GM19023 (cell line): ENCODE results near the gene BMP2K.
A peak's percentile ranks its signal among the peaks of the same experiment; 100 is the strongest.

Experiments
- ATAC-seq: cut with Tn5 transposase; IDR thresholded peaks from one replicate; pipeline ENCODE4 v1.9.1; 2021; ENCODE audit warnings: mild to moderate bottlenecking, moderate library complexity; ENCODE audit not compliant: unreplicated experiment

BMP2K gene

DNA sequence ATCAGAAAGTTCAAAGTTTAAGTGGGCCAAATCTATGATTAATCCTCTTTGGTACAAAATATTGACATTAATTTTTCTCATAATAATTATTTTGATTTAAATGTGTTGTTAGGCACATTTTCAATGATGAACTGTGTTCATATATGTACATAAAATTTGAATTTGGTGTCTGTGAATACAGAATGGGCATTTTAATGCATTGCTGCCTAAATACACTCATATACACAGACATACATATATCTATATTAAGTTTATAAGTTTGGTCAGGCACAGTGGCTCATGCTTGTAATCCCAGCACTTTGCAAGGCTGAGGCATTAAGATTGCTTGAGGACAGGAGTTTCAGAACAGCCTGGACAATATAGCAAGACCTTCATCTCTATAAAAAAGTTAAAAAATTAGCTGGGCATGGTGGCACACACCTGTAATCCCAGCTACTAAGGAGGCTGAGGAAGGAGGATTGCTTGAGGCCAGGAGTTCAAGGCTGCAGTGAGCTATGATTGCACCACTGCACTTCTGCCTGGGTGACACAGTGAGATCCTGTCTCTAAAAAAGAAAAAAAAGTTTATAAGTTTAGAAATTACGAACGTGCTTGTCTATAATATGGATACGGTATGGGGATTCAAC is 12.3 kb upstream of the BMP2K start:
- ATAC-seq: no peak

DNA sequence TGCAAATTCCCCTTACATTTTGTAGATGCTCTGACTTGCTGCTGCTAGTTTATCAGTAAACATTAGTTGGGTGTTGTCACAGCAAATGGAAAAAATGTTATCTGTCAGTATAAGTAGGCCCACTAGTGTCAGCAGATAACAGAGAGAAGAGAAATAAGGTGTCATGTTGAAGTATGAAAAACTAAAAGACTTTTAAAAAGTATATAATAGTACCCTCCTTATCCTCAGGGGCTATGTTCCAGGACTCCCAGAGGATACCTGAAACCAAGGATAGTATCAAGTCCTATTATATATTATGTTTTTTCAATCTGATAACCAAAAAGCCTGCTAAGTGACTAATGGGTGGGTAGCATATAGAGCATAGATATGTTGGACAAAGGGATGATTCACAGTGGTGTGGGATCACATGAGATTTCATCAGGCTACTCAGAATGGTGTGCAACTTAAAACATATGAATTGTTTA is 11.6 kb upstream of the BMP2K start:
- no peak for ATAC-seq

DNA sequence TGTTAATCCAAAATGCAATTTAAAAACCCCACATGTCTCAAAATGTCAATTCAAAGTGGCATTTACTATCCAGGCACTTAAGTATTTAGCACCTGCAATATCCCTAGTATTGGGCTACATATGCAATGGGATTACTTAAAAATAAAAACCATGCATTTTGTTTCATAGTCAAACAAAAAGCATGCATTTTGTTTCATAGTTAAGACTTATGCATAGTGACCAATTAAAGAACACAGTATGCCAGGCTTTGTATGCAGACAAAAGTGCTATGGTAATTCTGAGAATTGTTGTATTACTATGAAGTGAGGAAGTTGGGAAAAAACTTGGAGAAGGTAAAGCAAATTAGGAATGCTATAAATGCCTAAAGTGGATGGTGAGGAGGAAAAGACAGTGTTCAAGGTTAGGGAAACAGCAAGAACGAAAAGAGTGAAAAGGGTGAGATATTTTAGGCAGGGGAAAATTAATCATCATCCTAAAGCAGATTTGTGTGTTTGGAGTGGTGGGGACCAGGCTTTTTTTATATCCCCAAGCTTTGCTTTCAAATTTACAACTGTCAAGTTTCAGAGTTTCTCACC is 10.6 kb upstream of the BMP2K start:
- ATAC-seq: no peak

DNA sequence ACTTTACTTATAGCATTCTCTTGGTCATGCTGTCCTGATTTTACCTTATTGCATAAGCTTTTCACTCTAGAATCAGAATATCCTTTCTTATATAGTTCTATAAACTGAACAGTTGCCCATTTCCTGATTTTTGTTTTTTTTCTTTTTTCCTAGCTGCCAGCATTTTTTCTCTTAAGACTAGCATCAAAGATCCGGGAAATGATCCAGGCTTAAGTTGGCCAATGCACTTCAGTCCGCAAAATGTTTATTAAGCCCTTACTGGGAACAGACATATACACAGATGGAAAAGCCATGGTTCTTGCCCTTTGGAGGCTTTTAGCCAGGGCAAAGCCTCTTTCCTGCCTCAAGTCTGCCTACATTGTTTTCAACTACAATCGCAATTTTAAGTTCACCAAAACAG is 10.1 kb upstream of the BMP2K start:
- no peak for ATAC-seq

DNA sequence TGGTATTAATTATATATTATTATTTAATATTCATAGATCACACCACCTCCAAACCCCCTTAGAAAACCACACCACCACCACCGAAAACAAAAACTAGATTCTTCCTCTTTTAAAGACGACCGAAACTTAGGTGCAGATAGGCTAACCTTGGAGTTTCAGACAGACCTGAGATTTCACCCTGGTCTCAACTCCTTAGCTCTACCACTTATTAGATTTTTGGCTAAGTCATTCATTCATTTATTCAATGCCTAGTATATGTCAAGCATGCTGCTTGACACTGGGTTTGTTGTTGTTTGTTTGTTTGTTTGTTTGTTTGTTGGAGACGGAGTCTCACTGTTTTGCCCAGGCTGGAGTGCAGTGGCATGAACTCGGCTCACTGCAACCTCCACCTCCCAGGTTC is 9.5 kb upstream of the BMP2K start:
- ATAC-seq: peak; percentile 91

DNA sequence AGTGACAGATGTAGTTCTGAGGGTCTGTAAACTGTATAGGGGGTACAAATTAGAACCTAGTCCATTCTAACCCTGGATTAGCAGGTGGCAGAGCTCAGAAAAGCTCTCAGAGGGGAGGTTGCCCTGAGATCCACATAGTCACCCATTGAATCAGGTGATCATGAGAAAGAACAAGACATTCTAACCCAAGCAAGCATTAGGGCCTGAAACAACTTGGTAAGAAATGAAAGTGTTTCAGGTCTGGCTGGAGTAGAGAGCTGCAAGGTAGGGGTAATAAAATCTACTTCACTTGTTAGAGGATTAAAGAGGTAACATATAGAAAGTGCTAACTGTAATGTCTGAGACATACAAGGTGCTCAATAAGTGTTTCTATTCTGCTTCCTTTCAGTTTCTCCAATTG is 8.8 kb upstream of the BMP2K start:
- peak; percentile 61 for ATAC-seq

DNA sequence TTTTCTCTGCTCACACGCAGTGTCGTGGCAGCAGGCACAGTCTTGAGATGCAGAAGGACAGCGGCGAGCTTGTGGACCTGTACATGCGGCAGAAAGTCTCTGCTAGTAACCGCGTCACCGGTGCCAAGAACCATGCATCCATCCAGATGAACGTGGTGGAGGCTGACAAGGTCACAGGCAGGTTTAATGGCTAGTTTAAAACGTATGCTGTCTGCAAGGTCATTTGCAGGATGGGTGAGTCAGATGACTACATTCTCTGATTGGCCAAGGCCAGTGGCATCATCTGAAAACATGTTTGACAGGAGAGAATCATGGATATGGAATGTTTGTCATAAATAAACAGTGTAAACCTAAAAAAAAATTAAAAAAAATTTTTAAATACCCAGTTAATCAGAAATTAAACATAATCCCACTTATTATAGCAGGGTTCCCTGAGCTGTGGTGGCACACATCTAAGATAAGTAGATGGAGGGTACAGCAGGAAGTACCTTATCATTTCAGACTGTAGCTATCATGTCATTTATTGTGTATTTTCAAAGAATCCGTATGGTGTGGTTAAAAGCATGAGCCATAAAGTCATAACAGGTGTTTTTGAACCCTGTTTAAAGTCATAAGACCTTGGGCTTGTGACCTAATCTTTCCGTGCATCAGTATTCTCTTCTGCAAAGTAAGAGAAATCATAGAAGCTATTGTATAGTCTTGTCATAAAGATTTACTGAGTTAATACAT is 7.5 kb upstream of the BMP2K start:
- no peak for ATAC-seq

DNA sequence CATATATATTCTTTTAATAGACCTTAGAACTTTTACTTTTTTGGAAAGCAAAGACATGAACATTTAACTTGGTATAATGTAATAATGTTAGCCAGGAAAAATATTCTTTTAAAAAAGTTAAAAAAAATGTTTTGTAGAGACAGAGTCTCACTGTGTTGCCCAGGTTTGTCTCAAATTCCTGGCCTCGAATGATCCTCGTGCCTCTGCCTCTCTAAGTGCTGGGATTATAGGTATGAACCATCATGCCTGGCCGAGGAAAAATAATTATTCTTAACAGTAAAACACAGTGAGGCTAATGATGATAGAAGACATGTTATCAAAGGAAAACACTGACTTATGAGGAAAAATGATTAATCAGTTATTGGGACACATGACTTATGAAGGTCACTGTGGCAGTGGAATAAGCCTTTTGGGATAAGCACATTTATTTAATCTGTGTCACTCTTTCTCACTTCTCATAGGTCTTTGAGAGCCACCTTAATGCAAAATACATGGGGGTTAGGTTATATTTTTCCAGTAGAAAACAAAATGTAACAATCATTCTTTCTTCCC is 6.0 kb upstream of the BMP2K start:
- ATAC-seq: no peak

DNA sequence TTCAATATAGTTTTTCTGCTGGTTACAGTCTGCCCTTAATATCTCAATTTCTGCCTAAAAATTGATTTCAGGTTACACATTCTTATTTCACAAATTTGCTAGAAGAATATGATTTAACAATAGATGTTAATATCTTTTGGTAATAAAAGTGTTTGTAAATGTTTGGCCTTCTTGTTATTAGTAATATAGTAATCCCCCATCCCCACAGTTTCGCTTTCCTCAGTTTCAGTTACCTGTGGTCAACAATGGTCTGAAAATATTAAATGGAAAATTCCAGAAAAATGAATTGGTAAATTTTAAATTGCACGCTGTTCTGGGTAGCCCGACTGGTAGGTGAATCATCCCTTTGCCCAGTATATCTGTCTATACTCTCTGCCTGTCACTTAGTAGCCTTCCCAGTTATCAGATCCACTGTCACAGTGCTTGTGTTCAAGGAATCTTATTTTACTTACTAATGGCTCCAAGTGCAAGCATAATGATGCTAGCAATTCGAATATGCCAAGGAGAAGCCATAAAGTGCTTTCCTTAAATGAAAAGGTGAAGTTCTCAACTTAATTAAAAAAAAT is 3.5 kb upstream of the BMP2K start:
- no peak for ATAC-seq

DNA sequence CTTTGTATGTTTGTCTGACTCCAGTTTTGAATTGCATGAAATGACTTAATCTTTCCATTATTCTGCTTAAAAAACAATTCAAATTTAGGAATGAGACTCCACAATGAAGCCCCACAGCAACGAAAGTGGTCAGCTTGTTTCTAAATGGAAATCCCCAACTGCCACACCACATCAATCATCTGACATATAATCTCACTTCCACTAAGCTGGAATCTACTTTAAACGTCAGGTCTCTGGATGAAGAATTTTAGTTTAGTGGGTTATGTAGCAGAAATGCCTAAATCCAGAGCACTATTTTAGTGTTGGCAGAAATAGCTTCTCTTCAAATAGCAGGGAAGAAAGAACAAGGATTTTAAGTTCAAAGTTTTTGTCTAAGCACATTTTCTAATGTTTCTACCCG is 1.7 kb upstream of the BMP2K start:
- no peak for ATAC-seq

DNA sequence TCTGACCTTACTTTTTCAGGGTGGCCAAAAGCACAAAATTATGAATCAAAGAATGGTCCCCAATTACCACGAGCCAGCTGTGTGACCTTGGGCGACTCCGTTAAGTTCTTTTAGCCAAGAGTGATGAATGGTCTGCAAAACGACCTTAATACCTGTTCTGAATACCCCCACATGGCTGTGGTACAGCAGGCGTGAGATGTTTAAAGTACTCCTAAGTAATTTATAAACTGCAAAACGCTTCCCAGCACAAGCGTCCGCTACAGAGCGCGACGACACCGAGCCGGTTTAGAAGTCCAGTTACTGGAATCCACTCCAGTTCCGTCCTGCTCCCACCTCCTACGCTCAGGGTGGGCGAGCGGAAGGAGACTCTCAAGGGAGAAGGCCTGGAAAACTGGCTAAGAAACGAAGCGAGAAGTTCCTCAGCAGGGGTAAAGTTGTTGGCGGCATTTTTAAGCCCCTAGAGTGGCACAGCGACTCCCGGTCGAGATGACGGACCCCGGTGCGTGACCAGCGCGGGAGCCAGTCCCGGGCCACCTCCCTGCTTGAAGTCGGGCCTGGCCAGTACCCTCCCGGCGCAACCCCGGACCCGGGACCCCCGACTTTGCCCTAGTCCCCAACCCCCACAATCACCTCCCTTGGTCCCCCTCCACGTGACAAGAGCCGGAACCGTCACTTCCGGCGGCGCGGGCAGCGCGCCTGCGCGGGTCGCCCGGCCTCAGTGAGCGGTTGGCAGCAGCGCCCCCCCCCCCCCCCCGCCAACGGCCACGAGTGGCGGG is 659 bp upstream of the BMP2K start:
- ATAC-seq: peak; percentile 62

DNA sequence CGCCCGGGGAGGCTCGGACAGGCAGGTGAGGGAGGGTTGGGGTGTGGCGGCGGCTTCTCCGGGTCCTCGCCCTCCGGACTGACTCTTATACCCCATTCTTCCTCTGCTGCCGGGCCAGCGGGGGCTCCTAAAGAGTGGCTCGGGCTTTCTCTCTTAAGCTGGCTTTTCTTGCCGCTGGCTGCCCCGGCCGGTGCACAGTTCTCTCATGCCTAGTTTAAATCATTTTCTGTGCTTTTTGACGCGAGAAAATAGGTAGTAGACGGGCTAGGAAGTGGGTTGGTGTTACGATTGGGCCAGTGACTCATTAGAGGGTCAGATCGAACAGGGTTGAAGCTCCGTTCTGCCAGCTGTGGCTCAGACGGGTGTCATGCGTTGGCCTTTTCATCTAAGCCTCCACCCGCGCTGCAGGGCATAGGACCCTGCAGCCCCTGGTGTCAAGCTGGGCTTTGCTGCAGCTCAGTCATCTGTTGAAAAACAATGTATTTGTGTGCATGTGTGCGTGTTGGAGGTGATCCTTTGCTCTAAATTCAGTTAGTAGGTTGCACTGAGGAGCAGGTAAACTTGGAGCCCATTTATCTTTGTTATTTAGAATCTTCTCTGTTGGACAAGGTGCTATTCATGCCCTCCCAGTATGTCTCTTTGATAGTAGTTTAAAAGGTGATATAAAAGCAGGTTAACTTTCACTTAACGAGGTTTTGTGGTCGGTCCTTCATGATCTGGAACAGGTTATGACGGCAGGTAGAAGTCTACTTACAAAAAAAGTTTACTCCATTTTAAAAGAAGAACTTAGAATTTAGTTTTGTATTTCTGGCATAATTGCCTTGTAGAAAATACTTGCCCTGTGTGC is 802 bp downstream of the BMP2K start:
- peak; percentile 30 for ATAC-seq

DNA sequence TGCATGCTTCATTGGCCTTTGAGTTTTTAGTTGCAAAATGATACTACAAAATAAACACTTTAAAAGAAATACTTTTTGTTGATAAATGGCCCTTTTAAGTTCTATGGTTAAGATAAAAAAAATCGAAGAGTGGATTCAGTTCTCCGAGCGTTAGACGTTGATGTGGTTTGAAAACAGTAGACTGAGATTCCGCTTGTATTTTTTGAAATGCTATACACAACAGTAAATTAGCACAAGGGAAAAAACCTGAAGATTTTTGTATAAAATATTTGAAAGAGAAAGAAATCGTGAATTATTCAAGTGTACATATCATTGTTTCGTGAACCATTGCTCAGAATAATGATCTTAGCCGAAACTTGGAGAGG is 1.4 kb downstream of the BMP2K start:
- no peak for ATAC-seq

DNA sequence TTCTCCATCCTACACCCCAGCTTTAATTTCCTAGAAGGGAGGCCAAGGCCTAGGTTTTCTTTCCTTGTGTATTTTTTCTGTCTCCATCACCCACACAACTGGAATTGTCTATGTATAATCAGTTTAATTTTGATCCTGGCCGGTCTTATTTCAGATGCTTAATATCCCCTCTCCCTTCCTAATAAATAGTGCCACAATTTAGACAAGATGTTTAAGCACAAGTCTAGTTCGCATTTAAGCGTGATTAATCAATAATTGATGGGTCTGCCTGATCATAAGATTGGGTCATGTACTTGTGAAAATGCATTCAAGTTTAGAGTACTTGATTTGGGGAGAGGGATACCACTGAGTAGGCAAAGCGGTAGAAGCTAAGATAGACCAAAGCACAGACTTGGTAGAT is 2.4 kb downstream of the BMP2K start:
- no peak for ATAC-seq

DNA sequence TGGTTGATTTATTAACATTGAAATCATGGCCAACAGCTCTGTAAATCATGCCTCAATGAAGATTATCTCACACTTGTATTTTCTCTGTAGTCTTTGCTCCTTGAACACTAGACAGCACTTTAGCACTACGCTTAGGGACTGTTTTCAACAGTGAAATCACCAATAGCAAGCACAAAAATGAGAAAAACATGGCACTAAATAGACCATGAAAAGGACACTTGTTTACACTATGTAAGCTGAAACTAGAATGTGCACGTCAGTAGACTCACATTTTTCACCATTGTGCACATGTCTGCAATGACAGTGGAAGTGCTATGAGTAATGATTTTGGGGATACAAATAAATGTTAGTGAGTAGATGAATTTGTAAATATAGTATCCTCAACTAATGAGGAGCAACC is 3.1 kb downstream of the BMP2K start:
- ATAC-seq: no peak

DNA sequence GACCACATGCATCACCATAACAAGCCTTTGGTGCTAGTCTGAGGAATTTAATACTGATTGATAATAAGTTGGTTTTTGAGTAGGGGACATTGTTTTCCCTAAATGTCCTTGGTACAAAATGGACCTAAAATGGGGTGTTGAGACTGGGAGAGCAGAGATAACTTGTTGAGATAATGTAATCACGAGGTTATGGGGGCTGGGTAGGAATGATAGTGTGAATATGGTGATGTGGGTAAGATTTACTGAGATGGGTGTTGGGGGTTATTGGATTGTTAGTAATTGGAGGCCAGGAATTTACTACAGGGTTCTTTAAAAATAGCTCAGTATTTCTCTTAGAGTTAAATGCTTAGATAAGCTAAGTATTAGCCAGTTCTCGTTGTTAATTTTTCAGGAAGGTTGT is 3.9 kb downstream of the BMP2K start:
- no peak for ATAC-seq

DNA sequence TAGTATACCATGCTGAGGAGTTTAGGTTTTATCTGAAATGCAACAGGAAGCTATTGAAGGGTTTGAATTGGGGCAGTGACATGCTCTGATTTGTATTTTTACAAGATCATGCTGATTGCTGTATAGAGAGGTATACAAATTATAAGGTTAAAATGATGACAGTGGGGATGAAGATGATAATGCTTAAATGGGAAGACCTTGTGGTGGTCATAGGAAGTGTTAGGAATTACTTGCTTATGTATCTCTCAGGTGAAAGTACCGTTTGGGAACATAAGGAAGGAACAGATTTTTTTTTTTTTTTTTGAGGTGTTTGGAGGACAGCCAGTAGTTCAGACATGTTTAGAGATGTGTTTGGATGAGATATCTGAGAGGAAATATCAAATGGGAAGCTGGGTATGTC is 5.0 kb downstream of the BMP2K start:
- ATAC-seq: no peak

DNA sequence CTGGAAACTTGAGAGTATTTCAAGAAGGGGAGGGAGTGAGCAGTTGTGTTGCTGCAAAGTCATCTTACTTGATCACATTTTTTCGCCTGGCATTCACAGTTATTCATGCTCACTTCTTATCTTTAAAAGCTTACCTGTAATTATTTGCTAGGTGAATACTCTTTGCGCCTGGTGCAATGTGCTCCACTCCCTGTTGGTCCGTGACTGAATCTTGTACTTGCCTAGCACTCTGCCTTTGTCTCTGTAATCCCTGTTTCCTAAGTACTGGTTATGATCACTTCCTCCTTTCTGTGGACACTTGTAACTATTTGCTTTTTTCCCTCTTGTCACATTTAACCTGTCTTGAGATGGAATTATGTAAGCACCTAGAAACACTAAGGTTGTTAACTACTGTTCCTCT is 5.8 kb downstream of the BMP2K start:
- no peak for ATAC-seq

DNA sequence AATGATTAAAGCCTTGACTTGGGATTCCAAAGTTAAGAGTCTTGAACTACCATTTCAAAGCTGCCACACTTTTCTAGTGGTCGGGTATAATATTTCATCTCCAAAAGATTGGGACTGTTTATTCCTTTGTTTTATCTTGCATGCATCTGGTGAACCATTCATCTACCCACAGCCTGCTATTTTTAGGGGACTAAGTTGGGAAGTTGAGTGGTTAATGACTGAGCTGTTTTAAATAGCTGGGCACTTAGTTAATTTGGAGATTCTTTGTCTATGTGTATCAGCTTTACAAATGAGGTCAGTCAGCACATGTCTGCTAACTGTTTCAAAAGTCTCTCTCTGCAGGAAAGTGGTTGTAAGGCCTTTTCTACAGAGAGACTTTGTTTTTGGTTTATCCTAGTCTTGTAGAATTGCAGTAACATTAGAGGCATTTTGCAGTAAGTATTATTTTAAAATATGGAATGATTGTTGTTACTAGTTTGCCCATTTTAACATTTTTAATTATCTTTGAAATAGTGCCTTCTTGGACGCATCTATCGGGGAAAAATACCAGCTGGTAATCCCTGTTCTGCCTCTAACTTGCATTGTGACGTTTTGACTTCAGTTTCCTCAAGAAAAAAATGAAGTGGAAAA is 8.2 kb downstream of the BMP2K start:
- no peak for ATAC-seq
